AG04449 (cell line): Measurements from ENCODE around the gene TYW3.

Experiments
- CTCF ChIA-PET: fragments of 350-600 bp; formaldehyde crosslinking; extraction: SDS; loops from one replicate; lab custom pipeline; 2021; ENCODE audit warnings: antibody characterized with exemption; lab: Yijun Ruan, JAX
- POLR2A ChIA-PET: fragments of 400-600, 350-600 bp; formaldehyde crosslinking; extraction: SDS; loops from one replicate; lab custom pipeline; 2020; ENCODE audit warnings: antibody characterized with exemption, inconsistent platforms; lab: Yijun Ruan, JAX
- DNase-seq: peaks from one replicate; pipeline ENCODE4 v3.0.0-alpha.2; 2010; ENCODE audit warnings: low read depth, low spot score
- H3K4me3 ChIP-seq: 2 replicates; pipeline ENCODE4 v1.5.1; 2011; ENCODE audit warnings: low read depth, mild to moderate bottlenecking, control low read depth, low read length
- CTCF ChIP-seq: IDR thresholded peaks from one replicate; pipeline ENCODE4 v1.5.1; 2011; ENCODE audit warnings: mild to moderate bottlenecking, moderate library complexity, low read length, control low read depth, inconsistent platforms; ENCODE audit not compliant: insufficient read depth; ENCODE audit errors: missing control alignments

TYW3 gene

GRCh38 chr1:74713849-74714248 lies 19.1 kb upstream of the TYW3 start:
- H3K4me3 ChIP-seq: no peak overlapping the region
- no peak for DNase-seq
- no peak for TF ChIP-seq CTCF
- CTCF ChIA-PET: interaction anchor here (1.1 to 1.4 kb wide), 2 partner anchors 18 to 245 kb away, joined by 3 to 4 read pairs; no protein-coding TSS in a partner anchor
- POLR2A ChIA-PET: interaction anchor here (1.5 kb wide), 1 partner anchor 12 kb away, joined by 3 read pairs; no protein-coding TSS in a partner anchor

DNA sequence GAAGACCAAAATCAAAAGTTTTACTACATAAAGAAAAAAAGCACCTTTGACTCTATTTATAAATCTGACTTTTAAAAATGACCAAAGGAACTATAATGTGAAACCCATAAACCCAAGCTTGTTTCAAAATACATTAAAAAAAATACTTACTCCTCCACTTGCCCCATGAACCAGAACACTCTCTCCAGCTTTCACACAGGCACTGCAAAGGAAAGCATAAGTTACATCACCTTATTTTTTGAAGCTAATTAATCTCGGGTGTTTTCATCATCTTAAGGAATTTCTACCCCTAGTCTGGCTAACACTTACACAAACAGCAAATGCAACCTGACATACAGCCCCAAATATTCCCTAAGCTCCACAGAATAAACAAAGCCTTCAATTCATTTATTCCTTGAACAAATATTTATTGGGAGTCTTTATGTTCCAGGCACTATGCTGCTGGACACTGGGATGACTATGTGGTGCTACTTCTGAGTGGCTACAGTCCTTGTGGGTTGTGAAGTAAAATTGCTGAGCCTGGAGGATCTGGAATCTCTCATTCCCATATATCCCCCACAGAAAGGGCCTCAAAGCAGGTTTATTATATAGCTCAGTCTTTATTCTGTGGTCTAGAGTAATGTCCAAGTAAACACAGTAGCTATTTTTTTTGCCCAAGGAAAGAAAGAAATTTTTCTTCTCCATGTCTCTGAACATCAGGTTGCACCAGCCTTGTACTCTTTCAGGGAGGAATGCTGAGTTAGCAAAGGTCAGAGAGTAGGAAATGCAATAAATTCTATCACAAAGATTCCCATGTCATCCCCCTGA lies 18.3 kb upstream of the TYW3 start:
- no peak for TF ChIP-seq CTCF
- no peak for DNase-seq
- ChIA-PET POLR2A (interaction anchor here (1.5 kb wide), 1 partner anchor 11 kb away, joined by 3 read pairs; no protein-coding TSS in a partner anchor), CTCF (interaction anchor here (1.1 kb wide), 1 partner anchor 19 kb away, joined by 4 read pairs; no protein-coding TSS in a partner anchor)
- no peak overlapping the region for H3K4me3 ChIP-seq

DNA sequence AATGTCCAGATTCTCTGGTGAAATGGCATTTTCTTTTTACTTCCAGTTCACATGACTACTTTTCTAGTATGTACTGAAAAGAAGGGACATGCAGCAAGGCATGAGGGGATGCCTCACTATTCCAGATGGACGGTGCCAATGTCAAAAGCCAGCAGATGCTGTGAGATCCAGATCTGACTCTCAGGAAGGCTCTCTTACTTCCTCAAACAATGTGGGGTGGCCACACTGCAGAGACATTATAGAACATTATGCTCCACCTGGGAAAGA lies 17.8 kb upstream of the TYW3 start:
- ChIA-PET CTCF (interaction anchor here (1.1 kb wide), 1 partner anchor 19 kb away, joined by 4 read pairs; no protein-coding TSS in a partner anchor), POLR2A (interaction anchor here (1.5 kb wide), 1 partner anchor 11 kb away, joined by 3 read pairs; no protein-coding TSS in a partner anchor)
- no peak for DNase-seq
- no peak overlapping the region for H3K4me3 ChIP-seq
- no peak for TF ChIP-seq CTCF

GRCh38 chr1:74715806-74716205 lies 17.1 kb upstream of the TYW3 start:
- POLR2A ChIA-PET: no interaction called here
- CTCF ChIA-PET: interaction anchor here (1.1 kb wide), 1 partner anchor 18 kb away, joined by 4 read pairs; no protein-coding TSS in a partner anchor
- DNase-seq: no peak
- no peak overlapping the region for H3K4me3 ChIP-seq
- no peak for TF ChIP-seq CTCF

GRCh38 chr1:74716822-74717221 lies 16.1 kb upstream of the TYW3 start:
- DNase-seq: no peak
- ChIA-PET POLR2A (no interaction called here), CTCF (interaction anchor here (2.3 kb wide), 1 partner anchor 27 kb away, joined by 7 read pairs; no protein-coding TSS in a partner anchor)
- no peak overlapping the region for H3K4me3 ChIP-seq
- TF ChIP-seq CTCF: no peak

DNA sequence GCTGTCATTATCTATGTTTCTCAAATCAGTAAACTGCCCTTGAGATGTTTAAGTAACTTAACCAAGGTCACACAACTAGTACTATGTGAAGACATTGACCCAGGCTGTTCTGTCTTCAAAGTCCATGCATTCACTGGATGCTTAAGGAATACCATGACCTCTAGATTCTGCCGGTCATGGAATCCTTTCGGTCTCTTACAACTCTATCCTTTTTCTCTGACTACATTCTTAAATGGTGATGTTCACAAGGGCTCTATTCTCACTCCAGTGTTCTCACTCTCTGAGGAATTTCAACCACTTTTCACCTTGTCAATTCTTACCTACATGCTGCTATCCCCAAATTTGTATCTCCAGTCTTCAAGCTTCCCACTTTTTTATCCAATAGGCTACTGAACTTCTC lies 15.3 kb upstream of the TYW3 start:
- H3K4me3 ChIP-seq: no peak overlapping the region
- CTCF ChIA-PET: interaction anchor here (1.2 to 2.3 kb wide), 2 partner anchors 16 to 28 kb away, joined by 6 to 7 read pairs; partner anchors contain the start of genes CRYZ and TYW3
- no peak for DNase-seq
- POLR2A ChIA-PET: no interaction called here
- no peak for TF ChIP-seq CTCF
